B cell (primary cell): ENCODE results near the gene DIRAS1. TPM values are rescaled to one million over a fixed set of nuclear protein-coding genes. Genes with fewer than 3 reads are reported as not detected.
A peak's percentile ranks its signal among the peaks of the same experiment; 100 is the strongest.

ENCODE experiments used
- ATAC-seq: fragments of 200-7000 bp; cut with Tn5 transposase; one replicate; pipeline ENCODE4 v1.10.0; 2021; ENCODE audit warnings: low read depth, mild to moderate bottlenecking, moderate number of reproducible peaks, moderate library complexity
- CTCF ChIA-PET: fragments of 350-600 bp; sonication (Branson Sonifier 250); formaldehyde crosslinking; loops from one replicate; lab custom pipeline; 2021; ENCODE audit warnings: antibody characterized with exemption, inconsistent platforms; lab: Charles Lee
- POLR2A ChIA-PET: fragments of 350-600 bp; sonication (Branson Sonifier 250); formaldehyde crosslinking; loops from one replicate; lab custom pipeline; 2021; ENCODE audit warnings: antibody characterized with exemption; lab: Charles Lee
- DNase-seq: peaks from one replicate; pipeline ENCODE4 v3.0.0; 2013
- H2AFZ ChIP-seq: 2 replicates; pipeline ENCODE4 v1.6.1; 2012; ENCODE audit warnings: mild to moderate bottlenecking, low read depth, low read length; ENCODE audit not compliant: insufficient read depth, poor library complexity, severe bottlenecking
- H3K27ac ChIP-seq, 2 donors: 1 replicate in 1 of 2; 2 replicates in 1 of 2; pipeline ENCODE4 v1.5.1; 2012 to 2013; ENCODE audit warnings: low read length in 2 of 2, mild to moderate bottlenecking in 2 of 2, moderate library complexity in 1 of 2
- H3K27me3 ChIP-seq, 4 experiments: fragments of 200-600 bp in 1 of 4; sonication (generic) in 1 of 4; replicated peaks in 1 of 4; 1 replicate in 2 of 4; 2 replicates in 2 of 4; pipeline versions ENCODE4 v1.6.1 to v1.7.0; 2013 to 2016; ENCODE audit warnings: low read length in 3 of 4, mild to moderate bottlenecking in 2 of 4, mixed read lengths in 1 of 4, moderate library complexity in 1 of 4; ENCODE audit not compliant: insufficient read depth in 4 of 4, control insufficient read depth in 3 of 4; ENCODE audit errors: control extremely low read depth in 1 of 4
- H3K36me3 ChIP-seq, 2 experiments: replicated peaks in 1 of 2; 1 replicate in 1 of 2; 2 replicates in 1 of 2; pipeline versions ENCODE4 v1.6.1 to v1.7.1; 2013; ENCODE audit warnings: low read length in 1 of 2; ENCODE audit not compliant: insufficient read depth in 2 of 2, control insufficient read depth in 1 of 2; ENCODE audit errors: control extremely low read depth in 1 of 2, extremely low read depth in 1 of 2
- H3K4me1 ChIP-seq, 2 donors: fragments of 200-600 bp in 1 of 2; sonication (generic) in 1 of 2; 1 replicate in 1 of 2; 2 replicates in 1 of 2; pipeline versions ENCODE4 v1.5.1 to v1.6.1; 2013 to 2017; ENCODE audit warnings: low read length in 2 of 2; ENCODE audit not compliant: control insufficient read depth in 2 of 2, insufficient read depth in 2 of 2
- H3K4me2 ChIP-seq: replicated peaks from 2 replicates; pipeline ENCODE3; 2012; ENCODE audit warnings: mild to moderate bottlenecking, low read depth, low read length; ENCODE audit not compliant: poor library complexity, severe bottlenecking
- H3K4me3 ChIP-seq, 5 experiments: fragments of 200-600 bp in 1 of 5; sonication (generic) in 1 of 5; 1 replicate in 3 of 5; 2 replicates in 2 of 5; pipeline versions ENCODE4 v1.5.1 to v1.7.0; 2011 to 2016; ENCODE audit warnings: low read length in 4 of 5, mild to moderate bottlenecking in 4 of 5, low read depth in 2 of 5, control low read depth in 1 of 5, moderate library complexity in 1 of 5; ENCODE audit not compliant: insufficient read depth in 1 of 5; ENCODE audit errors: control extremely low read depth in 1 of 5, extremely low read depth in 1 of 5
- H3K79me2 ChIP-seq: fragments of 200-600 bp; sonication (generic); one replicate; pipeline ENCODE4 v1.6.0; 2016; ENCODE audit warnings: low read length; ENCODE audit not compliant: control insufficient read depth, insufficient read depth
- H3K9ac ChIP-seq: fragments of 200-600 bp; sonication (generic); 2 replicates; pipeline ENCODE4 v1.6.1; 2017; ENCODE audit warnings: mild to moderate bottlenecking, low read length, moderate library complexity
- H3K9me3 ChIP-seq, 3 donors: one replicate each; pipeline versions ENCODE4 v1.6.1 to v1.7.1; 2013; ENCODE audit warnings: low read length in 2 of 3; ENCODE audit not compliant: control insufficient read depth in 2 of 3, insufficient read depth in 1 of 3; ENCODE audit errors: control extremely low read depth in 1 of 3
- H4K20me1 ChIP-seq: 2 replicates; pipeline ENCODE4 v1.6.0; 2012; ENCODE audit warnings: mild to moderate bottlenecking, low read length; ENCODE audit not compliant: insufficient read depth, control insufficient read depth, poor library complexity, severe bottlenecking
- H3K27ac Mint-ChIP-seq: one replicate; pipeline ENCODE4 v1.8.0; 2021; ENCODE audit warnings: mixed read lengths
- H3K27me3 Mint-ChIP-seq: one replicate; pipeline ENCODE4 v1.8.0; 2021; ENCODE audit warnings: mixed read lengths
- H3K4me1 Mint-ChIP-seq: one replicate; pipeline ENCODE4 v1.8.0; 2021; ENCODE audit warnings: mixed read lengths
- H3K4me3 Mint-ChIP-seq: one replicate; pipeline ENCODE4 v1.8.0; 2021; ENCODE audit warnings: mixed read lengths
- H3K9me3 Mint-ChIP-seq: one replicate; pipeline ENCODE4 v1.8.0; 2022; ENCODE audit warnings: mixed read lengths; ENCODE audit not compliant: insufficient read depth
- CTCF ChIP-seq: fragments of 200-600 bp; IDR thresholded peaks from one replicate; pipeline ENCODE4 v1.8.0; 2022; ENCODE audit warnings: antibody characterized with exemption, mild to moderate bottlenecking
- EZH2 ChIP-seq: IDR thresholded peaks from 2 replicates; pipeline ENCODE4 v1.6.1; 2012; ENCODE audit warnings: borderline replicate concordance, low read depth, mild to moderate bottlenecking, moderate library complexity, low read length; ENCODE audit not compliant: insufficient read depth, poor library complexity, severe bottlenecking
- WGBS: methylation state at CpG from one replicate; pipeline ENCODE4 v1.1.5; 2013; ENCODE audit warnings: missing lambda C conversion rate; ENCODE audit not compliant: insufficient coverage; 5-methylcytosine and 5-hydroxymethylcytosine counted together
- intact Hi-C: fragments of 100-400 bp; cut with micrococcal nuclease; formaldehyde crosslinking; loops from one replicate; pipeline ENCODE4 v1.10.0; 2022
- polyA plus RNA-seq: library from polyadenylated mRNA; depleted of rRNA; stranded (reverse); fragments of >200 nt; gene quantifications from 2 replicates; pipeline ENCODE4 v1.2.3, GENCODE V29; 2012
- total RNA-seq, 2 donors: library from RNA; stranded (reverse); fragments of 120-200 nt in 1 of 2; gene quantifications; 1 replicate in 1 of 2; 2 replicates in 1 of 2; pipeline versions ENCODE4 v1.2.3 to v1.2.4, GENCODE V29; 2013 to 2022

DIRAS1 gene
- total and polyA plus RNA-seq, 2 donors (not counting 1 experiment from before 2014, with no cell fraction given), result 5.2 to 23.7 TPM

GRCh38 chr19:2699413-2700140 is 21.6 kb downstream of the DIRAS1 start:
- peak overlapping the region; percentile 89 for H3K4me3 Mint-ChIP-seq

More at GRCh38 chr19:2699413-2700140, 21.6 kb downstream of the DIRAS1 start:
- Histone ChIP-seq H3K4me3 (peak overlapping the region in 3 of 5 experiments; percentile 9 to 42 (median 18)), H3K36me3 (peaks cover 0 to 18% of the 10 kb centered on the region in 2 experiments), H3K9ac (peak overlapping the region; percentile 56), H4K20me1 (peaks cover 29% of the 10 kb centered on the region), H3K4me1 (peaks cover 74 to 78% of the 10 kb centered on the region in 2 donors), H3K4me2 (peak overlapping the region; percentile 96), H3K79me2 (peaks cover 77% of the 10 kb centered on the region), H3K27me3 (no peaks in the 10 kb centered on the region), H3K9me3 (peaks cover 0 to 3% (median 0%) of the 10 kb centered on the region in 3 donors), H2AFZ (no peak overlapping the region), H3K27ac (peak overlapping the region; percentile 81 to 89)
- no peaks in the 10 kb centered on the region for H3K27me3 Mint-ChIP-seq
- intact Hi-C loops, result loop anchor here (2.0 kb wide), 1 partner anchor 49 kb away; no protein-coding TSS in a partner anchor
- H3K4me1 Mint-ChIP-seq, result peaks cover 64% of the 10 kb centered on the region
- no peaks in the 10 kb centered on the region for H3K9me3 Mint-ChIP-seq
- POLR2A ChIA-PET, result interaction anchor here (0.5 to 6.7 kb wide), 8 partner anchors 9 to 1660 kb away, joined by 3 to 86 read pairs (median 4); no protein-coding TSS in a partner anchor
- peak overlapping the region; percentile 96 for H3K27ac Mint-ChIP-seq
- CTCF ChIA-PET, result interaction anchor here (0.7 to 4.7 kb wide), 9 partner anchors 11 to 230 kb away, joined by 3 to 45 read pairs (median 6); no protein-coding TSS in a partner anchor
- 56% methylated on average over 10 of the region's 15 CpGs for WGBS
- DNase-seq (peak; percentile 61), ATAC-seq (no peak)
- TF ChIP-seq EZH2 (no peak), CTCF (peak; percentile 10)
